OCI-LY1 (cell line): ENCODE data around the gene CCND3.

ENCODE experiments used
- CTCF ChIP-seq: fragments of 200-600 bp; sonication (generic), shearing (Covaris generic); IDR thresholded peaks from 2 replicates; pipeline ENCODE4 v1.5.1; 2017; ENCODE audit warnings: mild to moderate bottlenecking, antibody characterized with exemption, low read length, moderate library complexity, mixed read lengths
- EZH2 ChIP-seq: fragments of 200-600 bp; sonication (generic), shearing (Covaris generic); IDR thresholded peaks from 2 replicates; pipeline ENCODE4 v1.8.0; 2017; ENCODE audit warnings: borderline replicate concordance, mixed run types, mild to moderate bottlenecking, antibody characterized with exemption, low read length, moderate library complexity, mixed read lengths

GRCh38 chr6:41940759-41941279 lies 789 bp downstream of the CCND3 start:
- TF ChIP-seq CTCF: no peak
- no peak for TF ChIP-seq EZH2
